GM19240 (cell line): ENCODE measurements around the gene SLC6A2.
A peak's percentile ranks its signal among the peaks of the same experiment; 100 is the strongest.

ENCODE experiments used
- DNase-seq: peaks from one replicate; pipeline ENCODE4 v3.0.0; 2011; ENCODE audit warnings: low spot score; ENCODE audit not compliant: insufficient read length

SLC6A2 gene

DNA sequence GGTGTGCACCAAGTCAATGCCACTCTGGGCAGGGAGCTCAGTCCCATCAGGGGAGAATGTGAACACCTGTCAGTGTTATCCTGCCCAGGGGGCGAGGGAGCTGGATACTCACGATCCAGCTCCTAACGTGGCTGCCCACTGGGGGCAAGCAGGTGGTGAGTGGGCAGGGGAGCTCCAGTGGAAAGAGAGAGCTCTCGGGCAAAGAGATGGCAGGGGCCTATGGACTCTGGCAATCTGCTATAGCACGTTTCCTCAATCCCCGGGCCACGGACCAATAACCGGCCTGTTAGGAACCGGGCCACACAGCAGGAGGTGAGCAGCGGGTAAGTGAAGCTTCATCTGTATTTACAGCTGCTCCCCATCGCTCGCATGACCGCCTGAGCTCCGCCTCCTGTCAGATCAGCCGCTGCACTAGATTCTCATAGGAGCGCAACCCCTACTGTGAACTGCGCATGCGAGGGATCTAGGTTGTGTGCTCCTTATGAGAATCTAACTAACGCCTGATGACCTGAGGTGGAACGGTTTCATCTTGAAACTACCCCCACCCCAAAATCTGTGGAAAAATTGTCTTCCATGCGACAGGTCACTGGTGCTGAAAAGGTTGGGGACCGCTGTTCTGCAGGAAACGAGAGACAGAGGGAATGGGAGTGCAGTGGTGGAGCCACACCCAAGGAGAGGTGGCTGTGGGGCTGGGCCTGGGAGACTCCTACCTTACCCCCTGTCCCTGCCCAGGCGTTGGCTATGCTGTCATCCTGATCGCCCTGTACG lies 15.6 kb downstream of the SLC6A2 start:
- no peak for DNase-seq

DNA sequence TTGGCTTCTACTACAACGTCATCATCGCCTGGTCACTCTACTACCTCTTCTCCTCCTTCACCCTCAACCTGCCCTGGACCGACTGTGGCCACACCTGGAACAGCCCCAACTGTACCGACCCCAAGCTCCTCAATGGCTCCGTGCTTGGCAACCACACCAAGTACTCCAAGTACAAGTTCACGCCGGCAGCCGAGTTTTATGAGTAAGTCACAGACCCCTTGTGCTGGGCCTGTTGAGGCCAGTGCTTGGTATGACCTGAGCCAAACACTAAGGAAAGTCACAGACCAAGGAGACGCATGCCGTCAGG lies 16.1 kb downstream of the SLC6A2 start:
- DNase-seq, result no peak

DNA sequence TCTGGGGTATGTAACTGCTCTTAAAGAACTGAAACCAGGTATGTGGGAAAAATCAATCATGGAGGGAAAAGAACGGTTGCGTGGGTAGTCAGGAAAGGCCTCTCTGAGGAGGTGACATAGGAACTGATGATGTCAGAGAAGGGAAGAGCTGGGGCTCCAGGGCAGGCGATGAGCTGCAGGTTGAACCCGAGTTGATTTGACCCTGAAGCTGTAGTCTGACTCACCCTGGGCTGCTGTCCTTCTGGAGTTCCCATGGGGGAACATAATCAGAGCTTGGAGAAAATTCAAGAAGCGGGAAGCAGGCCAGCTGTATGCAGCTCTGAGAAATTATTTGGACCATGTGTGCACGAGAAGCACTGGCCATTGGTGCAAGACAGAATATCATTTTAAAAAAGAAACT lies 16.7 kb downstream of the SLC6A2 start:
- no peak for DNase-seq

DNA sequence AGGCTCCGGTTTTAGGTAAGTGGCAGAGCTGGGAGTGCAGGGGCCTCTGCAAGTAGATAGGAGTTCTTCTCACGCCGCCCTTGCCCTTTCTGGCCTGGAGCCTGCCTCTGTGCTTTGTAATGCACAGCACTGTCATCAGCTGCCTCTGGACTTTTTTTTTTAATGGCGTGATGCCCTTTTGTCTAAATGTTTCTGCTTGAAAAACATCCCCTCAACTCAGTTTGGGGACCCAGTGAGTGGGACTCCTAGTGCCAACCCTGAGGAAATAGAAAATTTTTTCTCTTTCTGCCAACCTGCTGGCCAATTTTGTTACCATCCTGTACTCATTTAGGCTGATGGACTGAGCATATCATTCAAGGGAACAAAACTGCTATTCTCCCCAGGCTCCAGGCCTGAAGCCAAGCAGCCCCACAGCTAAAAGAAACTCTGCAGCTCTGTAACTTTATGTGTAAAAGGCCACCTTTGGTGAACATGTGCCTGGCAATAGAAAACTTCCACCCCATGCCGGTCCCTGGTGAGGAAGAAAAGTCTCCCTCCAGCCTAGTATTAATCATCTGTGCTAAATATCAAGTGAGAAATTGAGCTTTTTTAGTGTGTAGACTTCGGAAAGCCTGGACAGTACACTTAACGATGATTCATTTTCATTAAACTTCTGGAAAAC lies 22.5 kb downstream of the SLC6A2 start:
- DNase-seq, result no peak

DNA sequence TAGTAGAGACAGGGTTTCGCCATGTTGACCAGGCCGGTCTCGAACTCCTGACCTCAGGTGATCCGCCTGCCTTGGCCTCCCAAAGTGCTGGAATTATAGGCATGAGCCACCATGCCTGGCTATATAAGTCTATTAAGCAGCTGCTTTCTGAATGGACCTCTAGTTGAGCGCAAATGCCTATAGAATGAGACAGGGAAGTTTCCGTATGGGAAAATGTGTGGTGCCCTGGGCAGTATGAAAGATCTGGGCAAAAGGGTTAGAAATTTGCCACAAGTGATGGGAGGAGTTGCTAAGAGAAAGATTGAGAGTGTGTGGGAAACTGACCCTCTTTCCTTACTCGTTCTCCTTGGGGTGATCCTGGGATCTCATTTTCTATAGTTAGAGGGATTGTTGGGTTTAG lies 26.3 kb downstream of the SLC6A2 start:
- DNase-seq, result no peak

DNA sequence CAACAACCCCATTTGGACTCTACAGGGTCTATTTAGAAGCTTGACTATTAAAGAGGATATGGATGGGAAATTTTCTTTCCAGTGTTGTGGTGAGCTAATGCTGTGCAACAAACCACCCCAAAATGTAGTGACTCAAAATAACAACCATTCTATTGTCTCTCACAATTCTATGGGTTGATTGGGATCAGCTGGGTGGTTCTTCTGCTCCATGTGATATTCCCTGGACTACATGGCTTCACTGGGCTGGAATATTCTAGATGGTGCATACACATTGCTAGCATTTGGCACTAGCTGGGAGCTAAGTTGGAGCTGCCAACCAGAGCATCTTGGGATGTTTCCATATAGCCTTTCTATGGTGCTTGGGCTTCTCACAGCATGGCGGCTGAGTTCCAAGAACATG lies 30.2 kb downstream of the SLC6A2 start:
- DNase-seq, result no peak

DNA sequence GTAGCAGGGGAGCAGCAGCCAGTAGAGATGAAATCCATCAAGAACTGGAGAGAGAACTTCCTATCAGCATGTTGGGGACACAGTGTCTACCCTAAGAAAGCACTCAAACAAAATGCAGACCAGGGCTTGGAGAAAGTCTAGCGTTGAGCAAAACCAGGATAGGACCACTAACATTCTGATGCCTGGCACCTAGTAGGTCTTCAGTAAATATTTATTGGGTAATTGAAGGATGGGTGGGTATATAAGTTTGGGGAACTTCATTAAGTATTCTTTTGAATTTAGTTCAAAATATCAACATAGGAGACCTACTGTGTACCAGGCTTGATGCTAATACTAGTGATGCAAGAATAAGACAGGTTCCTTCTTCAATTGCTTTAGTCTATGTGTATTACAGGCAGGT lies 30.9 kb downstream of the SLC6A2 start:
- DNase-seq, result no peak

DNA sequence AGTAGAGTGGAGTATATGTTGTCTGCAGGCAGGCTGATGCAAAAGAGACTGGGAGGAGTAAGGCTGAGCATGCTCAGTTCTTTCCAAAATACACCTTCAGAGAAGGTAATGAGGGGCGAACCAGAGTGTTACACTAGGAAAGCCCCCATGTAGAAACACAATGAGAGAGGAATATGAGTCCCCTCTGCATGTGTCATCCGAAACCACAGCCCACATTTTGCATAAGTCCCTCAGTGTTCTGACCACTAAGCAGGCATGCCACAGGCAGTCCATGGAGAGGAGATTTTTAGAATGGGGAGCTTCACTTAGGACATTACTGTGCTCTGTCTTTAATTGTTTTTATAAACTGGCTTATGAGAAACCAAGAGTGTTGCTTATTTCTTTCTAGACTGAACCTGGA lies 32.0 kb downstream of the SLC6A2 start:
- no peak for DNase-seq

DNA sequence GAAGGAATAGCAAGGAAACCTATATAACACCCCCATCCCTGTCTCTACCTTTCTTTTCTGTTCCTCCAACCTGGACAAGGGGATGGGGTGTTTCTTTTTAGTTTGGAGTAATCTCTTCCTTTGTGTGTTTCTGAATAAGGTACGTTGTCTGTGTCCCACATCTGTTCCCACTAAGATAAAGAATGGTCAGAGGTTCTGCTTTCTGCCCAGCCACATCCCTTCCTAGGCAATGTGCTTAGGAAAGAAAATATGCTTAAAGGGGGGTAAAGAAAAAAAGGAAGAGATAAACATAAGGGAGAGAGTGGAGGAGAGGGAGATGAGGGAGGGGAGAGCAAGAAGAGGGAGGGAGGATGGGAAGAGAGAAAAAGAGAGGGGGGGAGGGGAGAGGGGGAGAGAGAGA lies 35.1 kb downstream of the SLC6A2 start:
- no peak for DNase-seq

DNA sequence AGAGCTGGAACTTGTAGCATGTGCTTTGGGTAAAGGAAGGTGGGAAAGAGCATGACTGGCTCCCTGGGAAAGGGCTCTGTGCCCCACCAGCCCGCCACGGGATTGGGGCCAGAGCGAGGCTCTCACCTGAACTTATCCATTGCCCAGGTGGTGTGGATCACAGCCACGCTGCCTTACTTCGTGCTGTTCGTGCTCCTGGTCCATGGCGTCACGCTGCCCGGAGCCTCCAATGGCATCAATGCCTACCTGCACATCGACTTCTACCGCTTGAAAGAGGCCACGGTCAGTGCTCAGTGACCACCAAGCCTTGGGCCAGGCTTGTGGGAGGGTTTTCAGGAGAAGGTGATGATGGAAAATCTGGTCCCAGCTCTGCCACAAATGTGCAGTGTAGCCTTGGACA lies 36.0 kb downstream of the SLC6A2 start:
- DNase-seq, result no peak

DNA sequence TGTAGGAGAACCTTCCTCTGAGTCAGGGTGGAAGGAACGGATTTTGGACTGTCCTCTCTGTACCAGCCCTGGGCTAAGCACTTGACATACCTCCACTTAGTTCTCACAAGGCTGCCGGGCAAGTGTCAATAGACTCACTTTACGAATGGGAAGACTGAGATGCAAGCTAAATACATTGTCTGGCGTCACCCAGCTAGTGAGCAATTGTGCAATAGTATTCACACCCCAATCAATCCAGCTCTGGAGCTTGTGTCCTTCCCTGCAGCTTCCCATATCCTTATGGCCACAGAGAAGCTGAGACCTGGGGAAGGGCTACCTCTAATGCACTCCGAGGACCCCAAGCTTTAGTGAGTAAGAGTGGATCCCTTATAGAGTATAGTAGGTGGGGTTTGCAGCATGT lies 39.8 kb downstream of the SLC6A2 start:
- DNase-seq, result no peak

DNA sequence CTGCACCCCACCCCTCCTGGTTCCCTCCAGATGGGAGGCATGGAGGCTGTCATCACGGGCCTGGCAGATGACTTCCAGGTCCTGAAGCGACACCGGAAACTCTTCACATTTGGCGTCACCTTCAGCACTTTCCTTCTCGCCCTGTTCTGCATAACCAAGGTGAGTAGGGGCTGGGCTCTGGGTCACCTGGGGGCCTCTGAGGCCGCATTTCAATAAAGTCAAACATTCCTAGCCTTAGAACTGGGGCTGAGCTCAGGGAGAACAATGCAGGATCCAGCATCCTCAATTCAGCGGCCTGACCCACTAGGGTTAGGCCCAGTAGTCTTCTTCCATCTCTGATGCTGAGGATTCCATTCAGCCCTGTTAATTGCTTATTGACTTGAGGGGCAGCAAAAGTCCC lies 42.1 kb downstream of the SLC6A2 start:
- DNase-seq, result no peak

DNA sequence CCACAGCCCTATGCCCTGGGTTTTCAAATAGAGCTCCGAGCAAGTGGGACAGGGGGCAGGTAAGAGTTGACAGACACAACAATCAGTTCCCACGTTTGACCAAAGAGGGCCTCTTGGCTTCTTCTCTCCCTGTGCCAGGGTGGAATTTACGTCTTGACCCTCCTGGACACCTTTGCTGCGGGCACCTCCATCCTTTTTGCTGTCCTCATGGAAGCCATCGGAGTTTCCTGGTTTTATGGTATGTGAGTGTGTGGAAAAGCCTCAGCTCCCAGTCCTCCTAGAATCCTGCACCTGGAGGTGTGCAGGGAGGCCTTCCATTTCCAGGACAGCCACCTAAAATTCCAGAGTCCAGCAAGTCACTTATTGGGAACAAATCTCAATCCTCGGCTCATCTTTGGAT lies 42.5 kb downstream of the SLC6A2 start:
- DNase-seq, result no peak

DNA sequence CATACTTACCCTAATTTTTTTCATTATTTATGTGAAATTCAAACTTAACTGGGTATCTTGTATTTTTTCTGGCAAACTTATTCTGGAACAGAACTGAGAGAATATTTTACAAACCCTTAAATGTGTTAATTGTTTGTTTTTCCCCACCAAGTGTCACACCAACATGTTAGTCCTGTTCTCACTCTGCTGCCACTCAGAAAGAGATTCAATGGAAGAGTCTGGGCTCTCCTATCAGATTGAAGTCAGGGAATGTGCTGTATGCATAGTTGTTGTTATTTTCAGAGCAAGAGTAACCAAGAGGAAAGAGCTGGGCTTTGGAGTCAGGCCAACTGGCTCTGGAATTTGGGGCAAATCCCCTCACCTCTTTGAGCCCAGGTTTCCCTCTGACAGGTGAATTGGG lies 43.2 kb downstream of the SLC6A2 start:
- no peak for DNase-seq

DNA sequence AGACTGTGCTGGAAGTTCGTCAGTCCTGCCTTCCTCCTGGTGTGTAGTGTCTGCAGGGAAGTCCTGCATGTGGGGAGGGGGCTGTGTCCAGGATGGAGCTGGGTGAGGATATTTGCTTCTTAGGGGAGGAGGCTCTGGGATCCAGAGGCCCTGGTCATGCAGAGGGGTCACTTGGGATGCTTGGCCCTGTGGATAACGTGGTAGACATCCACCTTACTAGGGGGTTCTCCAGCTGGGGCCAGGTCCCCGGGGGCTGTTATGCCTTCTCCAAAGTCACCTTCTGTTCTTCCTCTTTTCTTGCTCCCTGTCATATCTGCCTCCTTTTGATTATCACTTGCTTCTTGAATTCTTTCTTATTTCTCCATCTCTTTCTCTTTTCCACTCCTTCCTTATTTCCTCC lies 43.8 kb downstream of the SLC6A2 start:
- no peak for DNase-seq

DNA sequence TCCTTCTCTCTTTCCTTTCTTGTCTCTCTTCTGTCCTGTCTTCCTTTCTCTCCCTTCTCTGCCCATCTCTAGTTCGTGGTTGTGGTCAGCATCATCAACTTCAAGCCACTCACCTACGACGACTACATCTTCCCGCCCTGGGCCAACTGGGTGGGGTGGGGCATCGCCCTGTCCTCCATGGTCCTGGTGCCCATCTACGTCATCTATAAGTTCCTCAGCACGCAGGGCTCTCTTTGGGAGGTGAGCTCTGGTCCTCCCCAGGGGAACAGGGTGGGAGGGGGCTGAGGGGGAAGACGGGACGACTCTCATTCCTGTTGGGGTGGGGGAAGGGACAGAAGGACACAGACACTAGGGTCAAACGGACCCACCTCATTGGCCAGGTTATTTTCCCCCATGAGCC lies 44.3 kb downstream of the SLC6A2 start:
- DNase-seq, result no peak

DNA sequence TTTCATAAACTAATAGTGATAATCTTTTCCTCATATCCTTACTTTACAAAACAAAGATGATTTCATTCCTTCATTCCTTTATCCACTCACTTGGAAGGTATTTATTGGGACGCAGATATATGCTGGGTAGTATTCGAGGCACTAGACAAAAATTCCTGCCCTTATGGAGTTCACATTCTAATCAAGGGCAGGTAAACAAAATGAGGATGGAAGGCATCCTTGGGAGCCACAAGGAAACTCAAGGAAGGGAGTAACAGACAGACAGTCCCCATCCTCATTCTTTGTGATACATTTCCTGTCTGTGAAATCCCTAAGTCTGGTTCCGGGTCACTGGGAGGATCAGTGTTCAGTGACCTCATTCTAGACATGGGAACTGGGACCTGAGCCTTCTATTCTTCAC lies 45.2 kb downstream of the SLC6A2 start:
- no peak for DNase-seq

DNA sequence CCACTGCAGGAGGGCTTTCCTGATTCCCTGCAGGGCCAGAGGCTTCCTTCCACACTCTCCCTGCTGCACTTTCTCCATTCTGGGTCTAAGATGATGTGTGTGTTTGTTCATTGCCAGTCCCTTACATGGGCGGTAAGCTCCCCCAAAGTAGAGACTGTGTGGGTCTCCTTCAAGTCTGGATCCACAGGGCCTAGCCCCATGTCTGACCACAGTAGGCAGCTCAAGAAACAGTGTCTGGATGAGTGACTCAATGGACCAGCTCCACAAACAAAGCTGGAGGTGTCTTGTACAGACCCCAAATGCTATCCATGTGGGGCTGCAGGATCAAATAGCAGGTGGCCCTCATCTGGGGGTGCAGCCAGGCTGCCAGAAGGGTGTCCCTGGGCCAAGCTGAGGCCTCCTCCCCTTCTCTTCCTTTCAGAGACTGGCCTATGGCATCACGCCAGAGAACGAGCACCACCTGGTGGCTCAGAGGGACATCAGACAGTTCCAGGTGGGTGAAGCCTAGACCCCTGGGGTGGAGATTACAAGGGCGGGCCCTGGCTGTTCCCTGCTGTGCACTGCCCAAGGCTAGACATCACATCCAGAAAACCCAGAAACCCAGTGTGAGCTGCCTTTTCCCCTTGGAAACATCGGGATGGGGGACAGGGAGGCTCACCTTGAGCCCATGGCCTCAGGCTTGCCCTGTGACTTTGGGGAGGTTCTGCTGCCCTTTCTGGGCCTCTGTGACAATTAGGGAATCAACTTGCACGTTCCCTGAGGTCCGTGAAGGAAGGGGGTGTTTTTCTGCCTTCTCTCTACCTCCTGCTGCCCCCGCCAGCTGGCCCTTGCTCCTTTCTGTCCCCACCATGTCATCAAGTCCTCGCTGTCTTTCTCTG lies 45.9 kb downstream of the SLC6A2 start:
- peak; percentile 27 for DNase-seq

DNA sequence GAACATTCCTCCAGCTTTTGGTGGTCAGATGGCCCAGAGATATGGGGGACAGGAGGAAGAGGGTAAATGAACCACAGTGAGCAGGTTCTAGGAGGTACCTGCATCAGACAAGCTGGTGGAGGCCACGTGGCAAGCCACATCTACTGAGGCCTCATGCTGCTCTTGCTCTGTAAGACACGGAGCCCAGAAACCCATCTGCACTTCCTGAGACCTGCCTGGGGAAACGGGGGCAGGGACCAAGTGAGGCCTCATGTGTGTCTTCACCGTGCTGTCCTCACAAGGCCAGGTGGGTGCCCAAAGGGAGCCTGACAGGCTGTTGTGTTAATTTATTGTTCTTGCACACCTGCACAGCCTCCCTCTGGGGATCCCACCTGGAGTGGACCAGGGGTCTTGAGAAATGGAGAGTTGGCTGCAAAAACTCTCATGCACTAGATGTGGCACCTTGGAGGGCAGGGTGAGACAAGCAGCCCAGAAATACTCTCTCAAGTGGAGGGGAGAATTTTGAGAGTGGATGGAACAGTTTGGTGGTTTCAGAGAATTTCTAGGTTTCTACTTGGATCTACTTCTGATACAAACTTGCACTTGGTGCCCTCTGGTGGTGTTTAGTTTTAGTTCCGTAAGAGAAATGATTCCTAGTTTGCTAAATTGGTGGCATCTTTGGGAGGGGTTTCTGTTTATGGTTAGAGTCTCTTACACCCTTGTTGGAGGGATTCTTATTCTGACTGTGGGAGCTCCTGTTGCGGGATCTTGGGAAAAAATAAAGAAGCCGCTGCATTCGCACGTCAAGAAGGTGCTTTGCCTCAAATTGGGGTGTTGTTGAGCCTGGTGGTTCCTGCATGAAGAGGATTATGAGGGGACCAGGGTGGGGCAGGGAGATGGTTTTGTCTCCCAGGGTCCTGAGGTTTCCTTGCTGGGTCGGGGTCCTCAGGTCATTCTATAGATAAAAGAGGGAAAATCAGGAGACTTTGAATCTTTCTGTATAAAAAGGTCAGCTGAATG lies 47.5 kb downstream of the SLC6A2 start:
- DNase-seq, result no peak

DNA sequence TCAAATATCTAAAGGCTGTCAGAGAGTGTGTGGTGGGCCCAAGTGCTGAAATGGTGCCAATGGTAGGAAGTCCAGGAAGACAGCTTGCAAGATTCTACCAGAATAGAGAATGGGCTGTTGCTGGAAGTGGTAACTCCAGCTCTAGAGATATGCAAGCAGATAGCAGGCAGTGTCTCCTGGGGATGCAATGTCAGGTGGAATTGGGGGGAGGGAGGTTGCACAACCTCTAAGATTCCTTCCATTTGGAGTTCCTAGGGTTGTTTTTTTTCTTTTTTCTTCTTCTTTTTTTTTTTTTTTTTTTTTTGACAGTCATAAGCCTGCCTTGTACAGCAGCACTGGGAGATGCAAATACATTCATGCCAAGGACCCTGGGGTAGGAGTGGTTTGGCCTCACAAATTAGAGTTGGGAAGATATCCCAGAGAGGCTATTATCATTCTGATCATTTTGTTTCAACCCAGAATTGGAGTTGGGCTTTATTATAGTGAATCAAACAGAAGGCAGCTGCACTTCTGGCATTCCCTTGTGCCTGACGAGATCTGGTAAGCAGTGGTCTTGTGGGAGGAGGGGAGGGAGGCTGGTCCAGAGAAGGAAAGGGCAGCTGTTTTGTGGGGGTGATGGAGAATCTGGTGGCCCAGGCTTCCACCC lies 51.1 kb downstream of the SLC6A2 start:
- DNase-seq, result no peak

DNA sequence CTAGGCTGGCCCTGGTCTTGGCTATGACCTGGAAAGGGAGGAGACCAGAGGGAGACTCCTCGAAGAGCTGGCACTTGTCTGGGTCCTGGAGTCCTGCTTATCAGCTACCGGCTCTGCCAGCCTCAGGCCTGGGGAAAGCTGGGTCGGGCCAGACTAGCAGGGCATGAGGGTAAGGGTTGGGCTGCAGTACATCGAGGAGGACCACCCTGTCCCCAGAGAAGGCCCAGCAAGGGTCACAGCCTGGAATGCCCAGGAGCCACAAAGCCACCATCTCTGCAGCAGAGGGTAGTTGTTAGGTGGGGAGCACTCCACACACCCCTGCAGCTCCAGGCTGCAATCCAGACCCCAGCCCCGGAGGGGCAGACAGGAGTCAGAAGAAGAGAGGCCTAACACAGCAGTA lies 54.0 kb downstream of the SLC6A2 start:
- no peak for DNase-seq
